ENCODE measurements around the gene NRF1. TPM values are rescaled to one million over a fixed set of nuclear protein-coding genes. Genes with fewer than 3 reads are reported as not detected.

NRF1 gene
- total and polyA plus RNA-seq, 2 of the 8 experiments (the other 6 are each of a cell fraction or from before 2014, with no cell fraction given) = 18.2 to 21.4 TPM

GRCh38 chr7:129752760-129753159 lies 141.2 kb downstream of the NRF1 start:
- Histone ChIP-seq H4K91ac (replicated peaks; ENCODE audit: insufficient read length, low read length) (no peak overlapping the region), H2AFZ (ENCODE audit: low read length) (no peak overlapping the region), H3K23me2 (ENCODE audit: low read depth, low read length) (no peaks in the 10 kb centered on the region), H3K23ac (ENCODE audit: insufficient read length) (no peak overlapping the region), H4K5ac (ENCODE audit: insufficient read length, low read depth, low read length) (no peak overlapping the region), H3K27me3 (replicated peaks in 1 of 4; ENCODE audit: control insufficient read depth in 3 of 4, extremely low read depth in 1 of 4, insufficient read depth in 3 of 4, low read length in 3 of 4) (no peaks in the 10 kb centered on the region), H3K79me2 (ENCODE audit: control insufficient read depth in 1 of 2, insufficient read depth in 2 of 2, low read length in 2 of 2) (no peaks in the 10 kb centered on the region), H3K36me3 (ENCODE audit: control insufficient read depth in 2 of 4, insufficient read depth in 4 of 4, low read length in 3 of 4) (peaks cover 0 to 7% (median 2%) of the 10 kb centered on the region in 4 experiments; a peak in 2 of 8 replicates), H3K4me1 (replicated peaks in 1 of 4; ENCODE audit: control insufficient read depth in 3 of 4, insufficient read depth in 4 of 4, low read length in 3 of 4) (peaks cover 0 to 3% (median 1%) of the 10 kb centered on the region in 4 experiments; a peak in 1 of 7 replicates), H3K4me2 (ENCODE audit: insufficient read depth in 1 of 2, low read depth in 2 of 2, low read length in 2 of 2) (no peak overlapping the region), H2BK12ac (ENCODE audit: low read depth, low read length) (no peak overlapping the region), H3K9ac (replicated peaks in 1 of 4; ENCODE audit: extremely low read depth in 1 of 4, low read depth in 3 of 4, low read length in 3 of 4) (no peak overlapping the region), H4K8ac (ENCODE audit: extremely low read depth, insufficient read depth, low read length) (no peak overlapping the region), H3K4me3 (ENCODE audit: extremely low read depth in 1 of 4, insufficient read depth in 2 of 4, low read depth in 3 of 4, low read length in 4 of 4) (no peak overlapping the region), H3K56ac (replicated peaks; ENCODE audit: insufficient read length, low read depth, low read length) (no peak overlapping the region), H3K18ac (ENCODE audit: extremely low read depth, low read length) (no peak overlapping the region), H2AK5ac (ENCODE audit: low read depth, low read length) (no peak overlapping the region), H3K27ac (ENCODE audit: low read depth, low read length) (no peak overlapping the region), H2BK5ac (ENCODE audit: low read depth, low read length) (no peak overlapping the region), H3K14ac (ENCODE audit: insufficient read length) (no peak overlapping the region), H2BK120ac (replicated peaks; ENCODE audit: low read depth, low read length) (no peak overlapping the region), H3K4ac (replicated peaks; ENCODE audit: insufficient read length, low read depth, low read length) (no peak overlapping the region), H3K9me3 (ENCODE audit: insufficient read depth in 2 of 2, low read depth in 1 of 2, low read length in 1 of 2) (no peaks in the 10 kb centered on the region), H3K79me1 (ENCODE audit: low read depth, low read length) (no peaks in the 10 kb centered on the region), H2BK20ac (ENCODE audit: low read length) (no peak overlapping the region), H4K20me1 (replicated peaks in 1 of 2; ENCODE audit: control insufficient read depth in 1 of 2, insufficient read depth in 2 of 2, low read length in 2 of 2) (no peaks in the 10 kb centered on the region), H2BK15ac (ENCODE audit: low read length) (no peak overlapping the region)
- 90% methylated on average over 6 of the region's 6 CpGs; no CpG with 5 or more reads in 1 of the 2 experiments for WGBS, 2 experiments (ENCODE audit: extremely low coverage in 1 of 2, insufficient coverage in 1 of 2, insufficient read length in 1 of 2, insufficient replicate concordance in 2 of 2, low coverage in 1 of 2, low lambda C conversion rate in 2 of 2, missing lambda C conversion rate in 1 of 2)
- FAIRE-seq = no peak
- POLR2A ChIA-PET (ENCODE audit: partially characterized antibody) = no interaction called here
- TF ChIP-seq TCF12 (IDR thresholded peaks at IDR 0.05; ENCODE audit: low read depth, low read length) (no peak), SP2 (IDR thresholded peaks at IDR 0.05; ENCODE audit: low read length) (no peak), ASH2L (IDR thresholded peaks at IDR 0.05; ENCODE audit: low read length) (no peak)
- no peak for DNase-seq (ENCODE audit: low read depth in 1 of 2, low spot score in 2 of 2)
- CTCF ChIA-PET (ENCODE audit: partially characterized antibody) = interaction anchor here (1.1 to 1.5 kb wide), 2 partner anchors 28 to 84 kb away, joined by 3 read pairs; no protein-coding TSS in a partner anchor
